PC-3 (cell line): ENCODE results near the gene CEP104. TPM values are rescaled to one million over a fixed set of nuclear protein-coding genes. Genes with fewer than 3 reads are reported as not detected.
"Not testable (repeated sequence)": the region's sequence is repeated elsewhere in the genome, so short reads cannot be mapped to it uniquely, and the experiment has no call there.

ENCODE experiments used
- ATAC-seq: fragments of 200-7000 bp; cut with Tn5 transposase; 2 replicates; pipeline ENCODE4 v1.9.1; 2020; ENCODE audit warnings: mild to moderate bottlenecking, moderate library complexity
- BruUV-seq: library from RNA; stranded (reverse); fragments of 400-500 nt; replicated peaks from 2 replicates; lab custom pipeline; 2021; lab: Mats Ljungman, UMichigan
- CTCF ChIA-PET: fragments of 300-600 bp; sonication (Branson Sonifier 250); formaldehyde crosslinking; loops from one replicate; lab custom pipeline; 2022; ENCODE audit warnings: antibody characterized with exemption; lab: Charles Lee
- POLR2A ChIA-PET: fragments of 300-600 bp; sonication (Branson Sonifier 250); formaldehyde crosslinking; loops from one replicate; lab custom pipeline; 2022; ENCODE audit warnings: antibody characterized with exemption; ENCODE audit not compliant: unreplicated experiment; lab: Charles Lee
- DNase-seq: peaks from one replicate; pipeline ENCODE4 v3.0.0-alpha.2; 2015
- H2AFZ ChIP-seq: fragments of 300-600 bp; sonication (generic); 2 replicates; pipeline ENCODE4 v1.6.0; 2016; ENCODE audit warnings: antibody characterized with exemption, low read length
- H3F3A ChIP-seq: fragments of 300-600 bp; sonication (generic); one replicate; pipeline ENCODE4 v1.6.0; 2017; ENCODE audit warnings: antibody characterized with exemption, low read length, control low read depth, mild to moderate bottlenecking; ENCODE audit not compliant: unreplicated experiment
- H3K27ac ChIP-seq: fragments of 300-600 bp; sonication (generic); 2 replicates; pipeline ENCODE4 v1.5.1; 2016; ENCODE audit warnings: mild to moderate bottlenecking, low read length
- H3K27me3 ChIP-seq: fragments of 300-600 bp; sonication (generic); 2 replicates; pipeline ENCODE4 v1.6.1; 2016; ENCODE audit warnings: low read length, mixed read lengths
- H3K36me3 ChIP-seq: fragments of 300-600 bp; sonication (generic); 2 replicates; pipeline ENCODE4 v1.6.1; 2016; ENCODE audit warnings: low read depth, mixed run types, low read length, mixed read lengths
- H3K4me1 ChIP-seq: fragments of 300-600 bp; sonication (generic); 2 replicates; pipeline ENCODE4 v1.5.1; 2016; ENCODE audit warnings: low read length; ENCODE audit not compliant: insufficient read depth
- H3K4me2 ChIP-seq: fragments of 300-600 bp; sonication (generic); 2 replicates; pipeline ENCODE4 v1.6.0; 2016; ENCODE audit warnings: low read length
- H3K4me3 ChIP-seq: fragments of 300-600 bp; sonication (generic); 2 replicates; pipeline ENCODE4 v1.5.1; 2016; ENCODE audit warnings: mild to moderate bottlenecking, low read length, mixed read lengths
- H3K79me2 ChIP-seq: fragments of 300-600 bp; sonication (generic); 2 replicates; pipeline ENCODE4 v1.6.1; 2017; ENCODE audit warnings: low read length, mixed read lengths
- H3K9ac ChIP-seq: fragments of 300-600 bp; sonication (generic); 2 replicates; pipeline ENCODE4 v1.6.0; 2016; ENCODE audit warnings: mild to moderate bottlenecking, low read length
- H3K9me2 ChIP-seq: fragments of 300-600 bp; sonication (generic); replicated peaks from 2 replicates; pipeline ENCODE4 v1.6.1; 2016; ENCODE audit warnings: mixed run types, low read length, mixed read lengths
- H3K9me3 ChIP-seq: fragments of 300-600 bp; sonication (generic); 2 replicates; pipeline ENCODE4 v1.6.1; 2016; ENCODE audit warnings: low read length, mixed read lengths
- H4K20me1 ChIP-seq: fragments of 300-600 bp; sonication (generic); 2 replicates; pipeline ENCODE4 v1.6.1; 2016; ENCODE audit warnings: low read length, mixed read lengths
- CTCF ChIP-seq: fragments of 300-600 bp; sonication (generic); conservative IDR thresholded peaks from 2 replicates; pipeline ENCODE4 v1.5.1; 2017; ENCODE audit warnings: antibody characterized with exemption, low read depth, mild to moderate bottlenecking, low read length
- EZH2 ChIP-seq: fragments of 300-600 bp; sonication (generic); IDR thresholded peaks from one replicate; pipeline ENCODE4 v1.6.1; 2017; ENCODE audit warnings: antibody characterized with exemption, mild to moderate bottlenecking, low read length; ENCODE audit not compliant: unreplicated experiment
- EZH2phosphoT487 ChIP-seq: fragments of 300-600 bp; sonication (generic); IDR thresholded peaks from 2 replicates; pipeline ENCODE4 v1.6.1; 2018; ENCODE audit warnings: mild to moderate bottlenecking, antibody characterized with exemption, low read length, borderline replicate concordance
- intact Hi-C: fragments of 100-400 bp; cut with micrococcal nuclease; formaldehyde crosslinking; loops from 2 replicates; pipeline ENCODE4 v1.9.0; 2023
- total RNA-seq: library from RNA; depleted of rRNA; stranded (reverse); fragments of >200 nt; gene quantifications from 2 replicates; pipeline ENCODE4 v1.2.3, GENCODE V29; 2014

The CEP104 gene
- total RNA-seq, 1 experiment from 2014 or later: 64.1 TPM

GRCh38 chr1:3803905-3804626 lies 52.9 kb downstream of the CEP104 start:
- H3K9ac ChIP-seq: no peak overlapping the region
- H3K9me3 ChIP-seq: no peaks in the 10 kb centered on the region
- DNase-seq (no peak), ATAC-seq (no peak)
- no peaks in the 10 kb centered on the region for H4K20me1 ChIP-seq
- H3K79me2 ChIP-seq: no peaks in the 10 kb centered on the region
- no peak overlapping the region for H3K27ac ChIP-seq
- H3F3A ChIP-seq: no peaks in the 10 kb centered on the region
- ChIA-PET CTCF (no interaction called here), POLR2A (no interaction called here)
- TF ChIP-seq EZH2phosphoT487 (no peak), CTCF (no peak), EZH2 (no peak)
- no peaks in the 10 kb centered on the region for H3K4me1 ChIP-seq
- H3K36me3 ChIP-seq: no peaks in the 10 kb centered on the region
- intact Hi-C loops: no loop called here
- H3K27me3 ChIP-seq: peaks cover 4% of the 10 kb centered on the region; the same call in 1 of the 2 replicates
- BruUV-seq: no TSS peak
- no peak overlapping the region for H3K4me2 ChIP-seq
- no peaks in the 10 kb centered on the region for H3K9me2 ChIP-seq
- H3K4me3 ChIP-seq: no peak overlapping the region
- no peak overlapping the region for H2AFZ ChIP-seq

GRCh38 chr1:3800795-3801194 lies 56.2 kb downstream of the CEP104 start:
- H3K9me3 ChIP-seq, H3K36me3 ChIP-seq, ATAC-seq, H2AFZ ChIP-seq, H3K9me2 ChIP-seq, H3K9ac ChIP-seq, H3K4me3 ChIP-seq, H3F3A ChIP-seq, H3K79me2 ChIP-seq, CTCF ChIA-PET, DNase-seq, BruUV-seq, POLR2A ChIA-PET, H3K27me3 ChIP-seq, H3K4me1 ChIP-seq, H3K27ac ChIP-seq, H3K4me2 ChIP-seq, H4K20me1 ChIP-seq: not testable (repeated sequence)
- intact Hi-C loops: loop anchor here (1.0 kb wide), 1 partner anchor 105 kb away; no protein-coding TSS in a partner anchor

- ChIA-PET CTCF (no interaction called here), POLR2A (no interaction called here)
- H3K4me1 ChIP-seq: peaks cover 7% of the 10 kb centered on the region; the same call in 1 of the 2 replicates
- intact Hi-C loops: no loop called here
- peaks cover 4% of the 10 kb centered on the region; the same call in 1 of the 2 replicates for H3K27me3 ChIP-seq
- no peak overlapping the region for H3K4me3 ChIP-seq
- no peak overlapping the region for H3K9ac ChIP-seq
- DNase-seq: no peak
- H3K79me2 ChIP-seq: peaks cover 11% of the 10 kb centered on the region
- H3K9me2 ChIP-seq: no peaks in the 10 kb centered on the region
- H3F3A ChIP-seq: no peaks in the 10 kb centered on the region
- no peak for ATAC-seq
- no peak for TF ChIP-seq CTCF
- TF ChIP-seq EZH2: no peak
- no peak for TF ChIP-seq EZH2phosphoT487
- BruUV-seq: no TSS peak
- H3K9me3 ChIP-seq: no peaks in the 10 kb centered on the region
- no peaks in the 10 kb centered on the region for H3K36me3 ChIP-seq
- no peak overlapping the region for H3K27ac ChIP-seq
- H3K4me2 ChIP-seq: no peak overlapping the region
- H2AFZ ChIP-seq: no peak overlapping the region
- H4K20me1 ChIP-seq: no peaks in the 10 kb centered on the region; the same call in 1 of the 2 replicates
Observed at GRCh38 chr1:3799976-3800685, 56.9 kb downstream of the CEP104 start.
